Loucy (cell line): Measurements from ENCODE around the gene CAMKMT.

Source experiments
- CTCF ChIP-seq: fragments of 200-600 bp; sonication (generic); conservative IDR thresholded peaks from 2 replicates; pipeline ENCODE4 v1.5.1; 2014; ENCODE audit warnings: mild to moderate bottlenecking, antibody characterized with exemption, low read length
- EZH2phosphoT487 ChIP-seq: fragments of 200-600 bp; IDR thresholded peaks from 2 replicates; pipeline ENCODE4 v1.6.1; 2018; ENCODE audit warnings: antibody characterized with exemption, mild to moderate bottlenecking, moderate library complexity, borderline replicate concordance

GRCh38 chr2:44553456-44553855 lies 191.7 kb downstream of the CAMKMT start:
- TF ChIP-seq CTCF (no peak), EZH2phosphoT487 (no peak)
